IMR-90 (cell line): Measurements from ENCODE around the gene MARCKS. TPM values are rescaled to one million over a fixed set of nuclear protein-coding genes. Genes with fewer than 3 reads are reported as not detected.

ENCODE experiments used
- ATAC-seq: fragments of 200-7000 bp; cut with Tn5 transposase; 2 replicates; pipeline ENCODE4 v1.9.1; 2020; ENCODE audit warnings: low read depth, mild to moderate bottlenecking, moderate library complexity
- BruUV-seq: library from RNA; stranded (reverse); fragments of 400-500 nt; replicated peaks from 2 replicates; lab custom pipeline; 2021; lab: Mats Ljungman, UMichigan
- CTCF ChIA-PET: fragments of 300-600 bp; formaldehyde crosslinking; extraction: SDS; loops from one replicate; lab custom pipeline; 2021; ENCODE audit warnings: antibody characterized with exemption; lab: Yijun Ruan, JAX
- POLR2A ChIA-PET: fragments of 300-600 bp; sonication (Branson Sonifier 250); formaldehyde crosslinking; loops from one replicate; lab custom pipeline; 2022; ENCODE audit warnings: antibody characterized with exemption; ENCODE audit not compliant: unreplicated experiment; lab: Charles Lee
- DNase-seq: peaks from one replicate; pipeline ENCODE4 v3.0.0; 2013
- H2AFZ ChIP-seq: replicated peaks from 2 replicates; pipeline ENCODE3; 2013; ENCODE audit warnings: low read length, mild to moderate bottlenecking; ENCODE audit not compliant: poor library complexity
- H2AK5ac ChIP-seq: 2 replicates; pipeline ENCODE4 v1.6.1; 2013; ENCODE audit warnings: low read depth, low read length, inconsistent platforms
- H2AK9ac ChIP-seq: replicated peaks from 2 replicates; pipeline ENCODE3; 2013; ENCODE audit warnings: mild to moderate bottlenecking, low read depth, low read length, moderate library complexity; ENCODE audit not compliant: poor library complexity
- H2BK120ac ChIP-seq: 2 replicates; pipeline ENCODE4 v1.6.1; 2013; ENCODE audit warnings: low read depth, low read length, inconsistent platforms
- H2BK15ac ChIP-seq: 3 replicates; pipeline ENCODE4 v1.6.1; 2013; ENCODE audit warnings: low read depth, low read length, inconsistent platforms
- H2BK20ac ChIP-seq: 2 replicates; pipeline ENCODE4 v1.6.1; 2013; ENCODE audit warnings: low read depth, mild to moderate bottlenecking, inconsistent platforms, low read length, moderate library complexity
- H2BK5ac ChIP-seq: 2 replicates; pipeline ENCODE4 v1.6.1; 2013; ENCODE audit warnings: mild to moderate bottlenecking, low read depth, low read length, inconsistent platforms; ENCODE audit not compliant: poor library complexity, severe bottlenecking
- H3K14ac ChIP-seq: replicated peaks from 2 replicates; pipeline ENCODE4 v1.6.1; 2013; ENCODE audit warnings: low read depth, low read length, inconsistent platforms
- H3K18ac ChIP-seq: 2 replicates; pipeline ENCODE4 v1.6.1; 2013; ENCODE audit warnings: low read depth, low read length, control low read depth
- H3K23ac ChIP-seq: 2 replicates; pipeline ENCODE4 v1.6.1; 2013; ENCODE audit warnings: low read depth, low read length, inconsistent platforms
- H3K27ac ChIP-seq: 2 replicates; pipeline ENCODE4 v1.5.1; 2013; ENCODE audit warnings: mild to moderate bottlenecking, control low read depth, low read length; ENCODE audit not compliant: insufficient read depth
- H3K27me3 ChIP-seq: 2 replicates; pipeline ENCODE4 v1.6.1; 2013; ENCODE audit warnings: low read length; ENCODE audit not compliant: control insufficient read depth, insufficient read depth
- H3K36me3 ChIP-seq: 2 replicates; pipeline ENCODE4 v1.6.1; 2013; ENCODE audit warnings: low read length, mixed read lengths; ENCODE audit not compliant: control insufficient read depth, insufficient read depth
- H3K4ac ChIP-seq: 2 replicates; pipeline ENCODE4 v1.6.1; 2013; ENCODE audit warnings: low read depth, low read length, inconsistent platforms
- H3K4me1 ChIP-seq: 2 replicates; pipeline ENCODE4 v1.6.1; 2013; ENCODE audit warnings: low read length, mixed read lengths; ENCODE audit not compliant: control insufficient read depth, insufficient read depth
- H3K4me2 ChIP-seq: 2 replicates; pipeline ENCODE4 v1.6.1; 2013; ENCODE audit warnings: low read depth, mild to moderate bottlenecking, control low read depth, low read length, moderate library complexity
- H3K4me3 ChIP-seq: 2 replicates; pipeline ENCODE4 v1.5.1; 2013; ENCODE audit warnings: low read depth, mild to moderate bottlenecking, control low read depth, low read length, moderate library complexity; ENCODE audit not compliant: insufficient read depth
- H3K56ac ChIP-seq: 2 replicates; pipeline ENCODE4 v1.6.1; 2013; ENCODE audit warnings: low read length, inconsistent platforms; ENCODE audit not compliant: insufficient read depth; ENCODE audit errors: extremely low read depth
- H3K79me1 ChIP-seq, 2 experiments: 2 replicates each; pipeline ENCODE4 v1.6.1; 2013; ENCODE audit warnings: low read length in 2 of 2, inconsistent platforms in 1 of 2, low read depth in 1 of 2
- H3K9ac ChIP-seq: 2 replicates; pipeline ENCODE4 v1.6.1; 2013; ENCODE audit warnings: low read depth, low read length, control low read depth
- H3K9me1 ChIP-seq: 2 replicates; pipeline ENCODE4 v1.6.1; 2013; ENCODE audit warnings: low read length, inconsistent platforms; ENCODE audit not compliant: insufficient read depth
- H3K9me3 ChIP-seq: 2 replicates; pipeline ENCODE4 v1.6.1; 2013; ENCODE audit warnings: low read length; ENCODE audit not compliant: control insufficient read depth, insufficient read depth
- H4K20me1 ChIP-seq: 2 replicates; pipeline ENCODE4 v1.6.1; 2013; ENCODE audit warnings: low read length, inconsistent platforms; ENCODE audit not compliant: insufficient read depth
- H4K5ac ChIP-seq: 2 replicates; pipeline ENCODE4 v1.6.1; 2013; ENCODE audit warnings: mild to moderate bottlenecking, low read depth, low read length, control low read depth
- H4K8ac ChIP-seq, 2 experiments: 2 replicates each; pipeline ENCODE4 v1.6.1; 2013; ENCODE audit warnings: low read depth in 2 of 2, low read length in 2 of 2, control low read depth in 1 of 2, inconsistent platforms in 1 of 2
- H4K91ac ChIP-seq: 2 replicates; pipeline ENCODE4 v1.6.1; 2013; ENCODE audit warnings: low read depth, low read length, inconsistent platforms; ENCODE audit not compliant: insufficient read depth
- CHD1 ChIP-seq: IDR thresholded peaks from 2 replicates; pipeline ENCODE4 v1.6.1; 2012; ENCODE audit warnings: low read depth, low read length, improper control_type of control experiment
- CTCF ChIP-seq: conservative IDR thresholded peaks from 2 replicates; pipeline ENCODE4 v1.5.1; 2012; ENCODE audit warnings: mild to moderate bottlenecking, low read depth, low read length, improper control_type of control experiment
- MAZ ChIP-seq: IDR thresholded peaks from 2 replicates; pipeline ENCODE4 v1.6.1; 2012; ENCODE audit warnings: low read depth, mild to moderate bottlenecking, low read length, improper control_type of control experiment, moderate library complexity, borderline replicate concordance
- MXI1 ChIP-seq: IDR thresholded peaks from 2 replicates; pipeline ENCODE4 v1.6.1; 2012; ENCODE audit warnings: low read depth, mild to moderate bottlenecking, low read length, moderate library complexity, borderline replicate concordance
- NFE2L2 ChIP-seq: fragments of 150-350 bp; IDR thresholded peaks from 2 replicates; pipeline ENCODE4 v1.6.1; 2016; ENCODE audit warnings: low read depth, mild to moderate bottlenecking, low read length
- RAD21 ChIP-seq: IDR thresholded peaks from 2 replicates; pipeline ENCODE4 v1.6.1; 2012; ENCODE audit warnings: low read length, improper control_type of control experiment
- RFX5 ChIP-seq: IDR thresholded peaks from 2 replicates; pipeline ENCODE4 v1.8.0; 2012; ENCODE audit warnings: low read depth, mild to moderate bottlenecking, low read length, moderate library complexity
- WGBS, 2 experiments: methylation state at CpG; one replicate each; pipeline versions ENCODE4 v1.1.5 to v1.1.7; 2013; ENCODE audit warnings: missing lambda C conversion rate in 2 of 2; ENCODE audit not compliant: insufficient read length in 1 of 2; ENCODE audit errors: extremely low coverage in 2 of 2; 5-methylcytosine and 5-hydroxymethylcytosine counted together
- dilution Hi-C: fragments of 300-500 bp; cut with HindIII; formaldehyde crosslinking; loops from one replicate; pipeline ENCODE4 v1.14.3; 2018; ENCODE audit warnings: low sequenced_read_pairs; ENCODE audit not compliant: unreplicated experiment
- in situ Hi-C: fragments of 300-500 bp; cut with MboI; formaldehyde crosslinking; loops from 3 replicates; pipeline ENCODE4 v1.14.3; 2019; ENCODE audit warnings: low sequenced_read_pairs, inconsistent platforms, mixed read lengths
- intact Hi-C: fragments of 100-400 bp; cut with micrococcal nuclease; formaldehyde crosslinking; loops from 2 replicates; pipeline ENCODE4 v1.10.0; 2022
- polyA plus RNA-seq, 3 experiments: library from polyadenylated mRNA; depleted of rRNA; stranded (reverse); fragments of >200 nt; gene quantifications; 2 replicates each; pipeline ENCODE4 v1.2.3, GENCODE V29; 2012; ENCODE audit warnings: low replicate concordance in 1 of 3
- total RNA-seq: library from RNA; depleted of rRNA; stranded (reverse); fragments of >200 nt; gene quantifications from 2 replicates; pipeline ENCODE4 v1.2.3, GENCODE V29; 2012

MARCKS gene
- total and polyA plus RNA-seq, 2 of the 4 experiments (the other 2 are of a cell fraction): 34.5 to 40.7 TPM

GRCh38 chr6:113884011-113884410 is 26.9 kb downstream of the MARCKS start:
- Histone ChIP-seq H4K20me1 (no peaks in the 10 kb centered on the region), H4K5ac (no peak overlapping the region), H3K23ac (no peak overlapping the region), H3K79me1 (no peaks in the 10 kb centered on the region), H3K36me3 (no peaks in the 10 kb centered on the region), H3K14ac (no peak overlapping the region), H3K4me1 (no peaks in the 10 kb centered on the region), H2BK20ac (no peak overlapping the region), H3K4ac (no peak overlapping the region), H4K91ac (no peak overlapping the region), H3K9me3 (no peaks in the 10 kb centered on the region), H3K56ac (no peak overlapping the region), H3K18ac (no peak overlapping the region), H3K9me1 (no peaks in the 10 kb centered on the region; the same call in 1 of the 2 replicates), H2AFZ (no peak overlapping the region), H2BK15ac (no peak overlapping the region), H3K27me3 (no peaks in the 10 kb centered on the region), H2BK5ac (no peak overlapping the region), H4K8ac (no peak overlapping the region), H3K9ac (no peak overlapping the region), H3K27ac (no peak overlapping the region), H2AK5ac (no peak overlapping the region), H3K4me2 (no peak overlapping the region), H2BK120ac (no peak overlapping the region), H3K4me3 (no peak overlapping the region), H2AK9ac (no peak overlapping the region)
- ATAC-seq (no peak), DNase-seq (no peak)
- no peak for TF ChIP-seq CTCF
- no peak for TF ChIP-seq CHD1
- no peak for TF ChIP-seq RAD21
- no peak for TF ChIP-seq MXI1
- TF ChIP-seq MAZ: no peak
- TF ChIP-seq RFX5: no peak
- no peak for TF ChIP-seq NFE2L2
- in situ Hi-C loops: no loop called here
- intact Hi-C loops: no loop called here
- ChIA-PET CTCF (no interaction called here), POLR2A (no interaction called here)
- BruUV-seq: no TSS peak
- dilution Hi-C loops: no loop called here
- WGBS, 2 experiments: 83% methylated on average over 2 of the region's 2 CpGs; no CpG with 5 or more reads in 1 of the 2 experiments
